HL-60 (cell line): ENCODE data around the gene MSH2.

ENCODE experiments used
- CTCF ChIP-seq: IDR thresholded peaks from one replicate; pipeline ENCODE4 v1.5.1; 2011; ENCODE audit warnings: low read length, control low read depth, inconsistent platforms; ENCODE audit not compliant: insufficient read depth
- POLR2AphosphoS5 ChIP-seq: IDR thresholded peaks from 2 replicates; pipeline ENCODE4 v1.6.1; 2012; ENCODE audit warnings: low read depth
- REST ChIP-seq: IDR thresholded peaks from 2 replicates; pipeline ENCODE4 v1.6.1; 2012; ENCODE audit warnings: low read depth; ENCODE audit not compliant: insufficient replicate concordance

DNA sequence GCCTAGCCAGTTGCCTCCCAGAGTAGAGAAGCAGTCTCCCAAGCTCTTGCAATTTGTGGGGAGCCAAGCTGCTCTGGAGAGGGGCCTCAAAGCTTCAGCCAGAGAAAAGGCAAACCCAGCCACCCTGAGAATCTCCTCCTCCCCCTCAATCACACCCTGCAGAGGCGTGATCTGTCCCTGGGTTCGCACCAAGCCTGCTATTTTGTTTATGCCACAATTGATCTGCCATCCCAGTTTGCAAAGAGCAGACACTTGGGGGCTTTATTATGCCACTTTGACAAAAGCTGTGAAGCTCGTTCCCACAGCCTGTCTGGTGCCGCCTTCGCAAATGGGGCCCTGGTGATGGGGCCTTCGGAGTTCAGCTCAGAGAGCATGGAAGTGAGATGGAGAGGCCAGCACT, 125.5 kb downstream of the MSH2 start:
- TF ChIP-seq REST (no peak), CTCF (no peak), POLR2AphosphoS5 (no peak)
